GM19438 (cell line): ENCODE results near the gene NOXO1.

Experiments
- ATAC-seq: cut with Tn5 transposase; IDR thresholded peaks from one replicate; pipeline ENCODE4 v1.9.1; 2021; ENCODE audit warnings: low read depth; ENCODE audit not compliant: unreplicated experiment

NOXO1 gene

GRCh38 chr16:1980030-1980769 lies 1.1 kb downstream of the NOXO1 start:
- ATAC-seq: no peak

- ATAC-seq: no peak
Observed at GRCh38 chr16:1979271-1980029, 1.8 kb downstream of the NOXO1 start.

GRCh38 chr16:1978476-1979120 lies 2.7 kb downstream of the NOXO1 start:
- no peak for ATAC-seq

- ATAC-seq: no peak
Observed at GRCh38 chr16:1977875-1978268, 3.4 kb downstream of the NOXO1 start.

GRCh38 chr16:1976951-1977874 lies 4.1 kb downstream of the NOXO1 start:
- no peak for ATAC-seq

GRCh38 chr16:1976216-1976520 lies 5.1 kb downstream of the NOXO1 start:
- ATAC-seq: no peak

- no peak for ATAC-seq
Observed at GRCh38 chr16:1975432-1976215, 5.6 kb downstream of the NOXO1 start.

GRCh38 chr16:1974157-1975070 lies 6.9 kb downstream of the NOXO1 start:
- no peak for ATAC-seq

GRCh38 chr16:1973461-1974156 lies 7.7 kb downstream of the NOXO1 start:
- ATAC-seq: no peak

- no peak for ATAC-seq
Observed at GRCh38 chr16:1972490-1972877, 8.8 kb downstream of the NOXO1 start.

GRCh38 chr16:1971796-1972489 lies 9.3 kb downstream of the NOXO1 start, which contains the start of gene TBL3:
TSS of gene TBL3 (plus strand) at chr16:1972053. CDS start at chr16:1972165, 112 bp downstream.
- ATAC-seq: peak; percentile 61

GRCh38 chr16:1968146-1968953 lies 12.9 kb downstream of the NOXO1 start:
- ATAC-seq: no peak

- no peak for ATAC-seq
Observed at GRCh38 chr16:1966460-1966859, 14.8 kb downstream of the NOXO1 start, which contains the start of gene RNF151. TSS of gene RNF151 (plus strand) at chr16:1966856. CDS start at chr16:1966882, 26 bp downstream.

GRCh38 chr16:1965396-1966001 lies 15.8 kb downstream of the NOXO1 start:
- ATAC-seq: no peak

GRCh38 chr16:1964506-1965395 lies 16.5 kb downstream of the NOXO1 start, which contains the start of gene RPS2:
TSS of gene RPS2 (minus strand) at chr16:1964826. CDS start at chr16:1964625, 201 bp downstream.
- ATAC-seq: peak; percentile 66
